HepG2 (cell line): ENCODE results near the gene CCDC88A. TPM values are rescaled to one million over a fixed set of nuclear protein-coding genes. Genes with fewer than 3 reads are reported as not detected.

ENCODE experiments used
- BRCA1 ChIP-seq: sonication (generic); formaldehyde crosslinking; IDR thresholded peaks from 2 replicates; pipeline ENCODE4 v1.4.0; 2020; ENCODE audit warnings: missing genetic modification reagents
- ELF3 ChIP-seq: IDR thresholded peaks from 2 replicates; pipeline ENCODE4 v1.6.1; 2016; ENCODE audit warnings: missing genetic modification reagents, missing compliant biosample characterization
- IRF2 ChIP-seq: IDR thresholded peaks from 2 replicates; pipeline ENCODE4 v1.6.1; 2018; ENCODE audit warnings: missing genetic modification reagents, missing compliant biosample characterization
- KDM5A ChIP-seq: fragments of 200-600 bp; sonication (generic); IDR thresholded peaks from 2 replicates; pipeline ENCODE4 v1.7.0; 2018; ENCODE audit warnings: antibody characterized with exemption, mild to moderate bottlenecking, low read length, borderline replicate concordance
- NFE2L1 ChIP-seq: sonication (generic); formaldehyde crosslinking; IDR thresholded peaks from 2 replicates; pipeline ENCODE4 v1.4.0; 2020; ENCODE audit warnings: missing genetic modification reagents, mild to moderate bottlenecking, borderline replicate concordance
- PBX2 ChIP-seq: IDR thresholded peaks from 2 replicates; pipeline ENCODE4 v1.6.1; 2016; ENCODE audit warnings: control low read depth
- RNF2 ChIP-seq: fragments of 450-650 bp; conservative IDR thresholded peaks from 2 replicates; pipeline ENCODE4 v1.6.1; 2016; ENCODE audit warnings: low read depth
- SRSF9 ChIP-seq: fragments of 200-400 bp; formaldehyde crosslinking; IDR thresholded peaks from 2 replicates; pipeline ENCODE4 v1.6.1; 2018; ENCODE audit warnings: borderline replicate concordance, mild to moderate bottlenecking, low read depth, low read length; ENCODE audit not compliant: insufficient read depth, poor library complexity, severe bottlenecking
- ZNF343 ChIP-seq: sonication (generic); formaldehyde crosslinking; IDR thresholded peaks from 2 replicates; pipeline ENCODE4 v1.4.0; 2020; ENCODE audit warnings: mild to moderate bottlenecking, missing genetic modification reagents
- ZNF407 ChIP-seq: sonication (generic); formaldehyde crosslinking; IDR thresholded peaks from one replicate; pipeline ENCODE4 v1.5.1; 2020; ENCODE audit warnings: mild to moderate bottlenecking, missing genetic modification reagents; ENCODE audit errors: not compliant biosample characterization
- ZNF547 ChIP-seq: sonication (generic); formaldehyde crosslinking; IDR thresholded peaks from 2 replicates; pipeline ENCODE4 v1.5.1; 2020; ENCODE audit warnings: mild to moderate bottlenecking, missing genetic modification reagents
- ZNF562 ChIP-seq: sonication (generic); formaldehyde crosslinking; IDR thresholded peaks from 2 replicates; pipeline ENCODE4 v1.8.0; 2022; ENCODE audit warnings: missing genetic modification reagents, borderline replicate concordance
- polyA plus RNA-seq, 8 experiments: library from polyadenylated mRNA; depleted of rRNA in 3 of 8; stranded (reverse) in 7 of 8; unstranded in 1 of 8; fragments of >200 nt; fragmentation: Illumina TruSeq in 4 of 8; extraction: Trizol in 4 of 8; gene quantifications; 2 replicates each; pipeline versions ENCODE4 v1.2.1 to v1.2.3, GENCODE V29; 2011 to 2016; ENCODE audit warnings: low read depth in 4 of 8, missing spikeins in 1 of 8, mixed read lengths in 1 of 8; ENCODE audit not compliant: insufficient read depth in 1 of 8
- total RNA-seq, 5 experiments: library from RNA; depleted of rRNA; stranded (reverse); fragments of >200 nt; fragmentation: Illumina TruSeq; extraction: Trizol; gene quantifications; 2 replicates each; pipeline ENCODE4 v1.2.3, GENCODE V29; 2016; ENCODE audit warnings: low read depth in 1 of 5
- TF ChIP-seq, protein P1 (sequence below): sonication (generic); formaldehyde crosslinking; IDR thresholded peaks from 2 replicates; pipeline ENCODE4 v1.4.0; 2020; ENCODE audit warnings: missing genetic modification reagents
- TF ChIP-seq, protein P2 (sequence below): sonication (generic); formaldehyde crosslinking; IDR thresholded peaks from 2 replicates; pipeline ENCODE4 v1.8.1; 2023; ENCODE audit warnings: missing genetic modification reagents, inconsistent platforms, borderline replicate concordance
- TF ChIP-seq, protein P3 (sequence below): sonication (generic); formaldehyde crosslinking; IDR thresholded peaks from 2 replicates; pipeline ENCODE4 v1.4.0; 2020; ENCODE audit warnings: missing genetic modification reagents

CCDC88A gene
- total and polyA plus RNA-seq, 2 of the 13 experiments (the other 11 are each of a cell fraction or from before 2014, with no cell fraction given), result 43.2 to 84.1 TPM

- TF ChIP-seq, protein P1, sequence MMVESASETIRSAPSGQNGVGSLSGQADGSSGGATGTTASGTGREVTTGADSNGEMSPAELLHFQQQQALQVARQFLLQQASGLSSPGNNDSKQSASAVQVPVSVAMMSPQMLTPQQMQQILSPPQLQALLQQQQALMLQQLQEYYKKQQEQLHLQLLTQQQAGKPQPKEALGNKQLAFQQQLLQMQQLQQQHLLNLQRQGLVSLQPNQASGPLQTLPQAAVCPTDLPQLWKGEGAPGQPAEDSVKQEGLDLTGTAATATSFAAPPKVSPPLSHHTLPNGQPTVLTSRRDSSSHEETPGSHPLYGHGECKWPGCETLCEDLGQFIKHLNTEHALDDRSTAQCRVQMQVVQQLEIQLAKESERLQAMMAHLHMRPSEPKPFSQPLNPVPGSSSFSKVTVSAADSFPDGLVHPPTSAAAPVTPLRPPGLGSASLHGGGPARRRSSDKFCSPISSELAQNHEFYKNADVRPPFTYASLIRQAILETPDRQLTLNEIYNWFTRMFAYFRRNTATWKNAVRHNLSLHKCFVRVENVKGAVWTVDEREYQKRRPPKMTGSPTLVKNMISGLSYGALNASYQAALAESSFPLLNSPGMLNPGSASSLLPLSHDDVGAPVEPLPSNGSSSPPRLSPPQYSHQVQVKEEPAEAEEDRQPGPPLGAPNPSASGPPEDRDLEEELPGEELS (CRISPR knock-in tag), result peak; percentile 86
- TF ChIP-seq ELF3 (CRISPR knock-in tag) (peak; percentile 99), IRF2 (CRISPR knock-in tag) (peak; percentile 100), RNF2 (peak; percentile 55; the same call in 1 of the 2 replicates), NFE2L1 (CRISPR knock-in tag) (no peak), ZNF562 (CRISPR knock-in tag) (no peak), ZNF343 (CRISPR knock-in tag) (peak; percentile 95), BRCA1 (CRISPR knock-in tag) (peak; percentile 67), KDM5A (peak; percentile 98), ZNF407 (peak; percentile 97), ZNF547 (CRISPR knock-in tag) (peak; percentile 96), SRSF9 (peak; percentile 68), PBX2 (no peak)
- TF ChIP-seq, protein P2, sequence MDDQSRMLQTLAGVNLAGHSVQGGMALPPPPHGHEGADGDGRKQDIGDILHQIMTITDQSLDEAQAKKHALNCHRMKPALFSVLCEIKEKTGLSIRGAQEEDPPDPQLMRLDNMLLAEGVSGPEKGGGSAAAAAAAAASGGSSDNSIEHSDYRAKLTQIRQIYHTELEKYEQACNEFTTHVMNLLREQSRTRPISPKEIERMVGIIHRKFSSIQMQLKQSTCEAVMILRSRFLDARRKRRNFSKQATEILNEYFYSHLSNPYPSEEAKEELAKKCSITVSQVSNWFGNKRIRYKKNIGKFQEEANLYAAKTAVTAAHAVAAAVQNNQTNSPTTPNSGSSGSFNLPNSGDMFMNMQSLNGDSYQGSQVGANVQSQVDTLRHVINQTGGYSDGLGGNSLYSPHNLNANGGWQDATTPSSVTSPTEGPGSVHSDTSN (CRISPR knock-in tag), result no peak
- TF ChIP-seq, protein P3, sequence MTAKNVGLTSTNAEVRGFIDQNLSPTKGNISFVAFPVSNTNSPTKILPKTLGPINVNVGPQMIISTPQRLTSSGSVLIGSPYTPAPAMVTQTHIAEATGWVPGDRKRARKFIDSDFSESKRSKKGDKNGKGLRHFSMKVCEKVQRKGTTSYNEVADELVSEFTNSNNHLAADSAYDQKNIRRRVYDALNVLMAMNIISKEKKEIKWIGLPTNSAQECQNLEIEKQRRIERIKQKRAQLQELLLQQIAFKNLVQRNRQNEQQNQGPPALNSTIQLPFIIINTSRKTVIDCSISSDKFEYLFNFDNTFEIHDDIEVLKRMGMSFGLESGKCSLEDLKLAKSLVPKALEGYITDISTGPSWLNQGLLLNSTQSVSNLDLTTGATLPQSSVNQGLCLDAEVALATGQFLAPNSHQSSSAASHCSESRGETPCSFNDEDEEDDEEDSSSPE, result peak; percentile 89
Observed at GRCh38 chr2:55268907-55269644, 150.6 kb downstream of the CCDC88A start, which contains the start of gene MTIF2 (continued).
